Measurements from ENCODE around the gene ATXN7L1.

The ATXN7L1 gene

GRCh38 chr7:105565190-105565589 lies 311.2 kb downstream of the ATXN7L1 start:
- DNase-seq, result no peak

GRCh38 chr7:105559926-105560325 lies 316.5 kb downstream of the ATXN7L1 start:
- no peak for DNase-seq
